Heart right ventricle (tissue), 16 donors: ENCODE measurements around the gene ARL10. TPM values are rescaled to one million over a fixed set of nuclear protein-coding genes. Genes with fewer than 3 reads are reported as not detected.

Source experiments
- ATAC-seq, 8 donors: fragments of 200-7000 bp; cut with Tn5 transposase; one replicate each; pipeline ENCODE4 v1.9.1; 2020; ENCODE audit warnings: mild to moderate bottlenecking in 8 of 8, moderate library complexity in 8 of 8, moderate number of reproducible peaks in 1 of 8
- DNase-seq, 2 donors: peaks; one replicate each; pipeline ENCODE4 v3.0.0-alpha.2; 2020
- H3K27ac ChIP-seq, 10 donors: fragments of 200-600 bp; sonication (generic) in 2 of 10; one replicate each; pipeline versions ENCODE4 v1.5.0 to v1.8.0; 2020 to 2022; ENCODE audit warnings: mild to moderate bottlenecking in 3 of 10
- H3K27me3 ChIP-seq, 7 donors: fragments of 200-600 bp; one replicate each; pipeline ENCODE4 v1.8.0; 2021 to 2022; ENCODE audit warnings: mild to moderate bottlenecking in 2 of 7
- H3K36me3 ChIP-seq, 9 donors: fragments of 200-600 bp; sonication (generic) in 1 of 9; one replicate each; pipeline versions ENCODE4 v1.5.0 to v1.8.0; 2020 to 2022; ENCODE audit warnings: mild to moderate bottlenecking in 2 of 9
- H3K4me1 ChIP-seq, 9 donors: fragments of 200-600 bp; sonication (generic) in 1 of 9; one replicate each; pipeline versions ENCODE4 v1.5.0 to v1.8.0; 2020 to 2022; ENCODE audit warnings: mild to moderate bottlenecking in 4 of 9
- H3K4me3 ChIP-seq, 10 donors: fragments of 200-600 bp; sonication (generic) in 2 of 10; one replicate each; pipeline versions ENCODE4 v1.5.0 to v1.8.0; 2020 to 2022; ENCODE audit warnings: mild to moderate bottlenecking in 7 of 10, moderate library complexity in 2 of 10
- H3K9me3 ChIP-seq, 11 donors: fragments of 200-600 bp in 10 of 11; sonication (generic) in 2 of 11; one replicate each; pipeline versions ENCODE4 v1.5.0 to v1.8.0; 2013 to 2022; ENCODE audit warnings: mild to moderate bottlenecking in 2 of 11, control low read depth in 1 of 11, moderate library complexity in 1 of 11
- CTCF ChIP-seq, 9 donors: fragments of 200-600 bp; sonication (generic) in 2 of 9; IDR thresholded peaks; one replicate each; pipeline versions ENCODE4 v1.5.0 to v1.8.0; 2021 to 2022; ENCODE audit warnings: antibody characterized with exemption in 9 of 9, mild to moderate bottlenecking in 5 of 9, moderate library complexity in 1 of 9
- WGBS, 2 donors: extraction: QIAGEN DNeasy Blood & Tissue Kit; methylation state at CpG; one replicate each; pipeline ENCODE4 v1.1.7; 2013; ENCODE audit warnings: inconsistent platforms in 1 of 2; 5-methylcytosine and 5-hydroxymethylcytosine counted together
- intact Hi-C, 10 donors: fragments of 100-400 bp; cut with DNase I; formaldehyde crosslinking; loops; one replicate each; pipeline versions ENCODE4 v1.11.1 to v1.14.2; 2022
- polyA plus RNA-seq, 2 donors: library from polyadenylated mRNA; stranded (reverse); fragments of 200-250 nt; gene quantifications; one replicate each; pipeline ENCODE4 v1.2.3, GENCODE V29; 2013
- total RNA-seq, 10 donors: library from RNA; stranded (reverse); fragmentation: NEBNext Ultra II Directional in 3 of 10; extraction: Animal tissue kit (Norgen Biotek cat#: 25700) in 3 of 10; gene quantifications; one replicate each; pipeline versions ENCODE4 v1.2.1 to v1.2.4, GENCODE V29; 2021 to 2023
- donor health status: Arrhythmogenic right ventricular cardiomyopathy.
- donor health status: ischemic (EF 13 %, LVEDD 7.1; RV severe dilation, severe dysfunction).
- donor health status: healthy with polysubstance abuse.
- donor health status: DM: no; HTN: yes; CAD: no.
- donor health status: DM: no; HTN: no; CAD: no.
- donor health status: ischemic (EF 25% LVEDD 6.9; RV normal size, moderate dysfunction).
- donor health status: ischemic (EF 25% LVEDD 5.7; RV mildly dilated, moderate dysfunction).
- donor health status: healthy.
- donor health status: DM: yes; HTN: yes; CAD: no.
- donor health status: Ischemic cardiomyopathy.
- donor health status: ischemic (EF 35%, LVEDD 5.7; RV mildly dilated, moderate dysfunction).
- donor health status: nonischemic (EF 11% LVEDD 7.7; RV severe dilation, severe dysfunction).
- donor health status: DM: yes; HTN: yes; CAD: no.
- donor health status: PGD.
- donor health status: ischemic (EF 29% LVEDD 5.4; RV normal size, mild dysfunction).
- donor health status: nonischemic (EF 23%, LVEDD 6.1; RV moderate dilation, normal function).

The ARL10 gene
- total and polyA plus RNA-seq, 12 donors: 1.5 to 12.3 (median 6.7) TPM

- no peaks in the 10 kb centered on the region for H3K9me3 ChIP-seq
- 86 to 93% methylated on average over 4 of the region's 4 CpGs for WGBS, 2 donors
- peaks cover 0 to 59% (median 20%) of the 10 kb centered on the region in 9 donors for H3K36me3 ChIP-seq
- no peaks in the 10 kb centered on the region for H3K27me3 ChIP-seq
- ATAC-seq: no peak
- intact Hi-C loops: no loop called here
- H3K27ac ChIP-seq: peak overlapping the region in 1 of 10 donors; percentile 12
- DNase-seq: no peak
- peaks cover 6 to 59% (median 37%) of the 10 kb centered on the region in 9 donors for H3K4me1 ChIP-seq
- no peak overlapping the region for H3K4me3 ChIP-seq
- no peak for TF ChIP-seq CTCF (IDR thresholded peaks at IDR 0.05)
These were observed 26.2 kb downstream of the ARL10 start for GRCh38 chr5:176391479-176391878.

- no peak overlapping the region for H3K27ac ChIP-seq
- DNase-seq (no peak), ATAC-seq (no peak)
- H3K4me3 ChIP-seq: no peak overlapping the region
- H3K36me3 ChIP-seq: peaks cover 0 to 60% (median 20%) of the 10 kb centered on the region in 9 donors
- TF ChIP-seq CTCF (IDR thresholded peaks at IDR 0.05): no peak
- H3K9me3 ChIP-seq: no peaks in the 10 kb centered on the region
- H3K4me1 ChIP-seq: peaks cover 6 to 56% (median 32%) of the 10 kb centered on the region in 9 donors
- WGBS, 2 donors: 89 to 94% methylated on average over 4 of the region's 4 CpGs
- intact Hi-C loops: no loop called here
- no peaks in the 10 kb centered on the region for H3K27me3 ChIP-seq
These were observed 26.7 kb downstream of the ARL10 start for GRCh38 chr5:176391999-176392398.

GRCh38 chr5:176392526-176392925 is 27.2 kb downstream of the ARL10 start:
- ATAC-seq: no peak
- Histone ChIP-seq H3K36me3 (peaks cover 0 to 62% (median 20%) of the 10 kb centered on the region in 9 donors), H3K27me3 (no peaks in the 10 kb centered on the region), H3K9me3 (no peaks in the 10 kb centered on the region), H3K27ac (no peak overlapping the region), H3K4me3 (no peak overlapping the region), H3K4me1 (peaks cover 2 to 50% (median 27%) of the 10 kb centered on the region in 9 donors)
- intact Hi-C loops: no loop called here
- DNase-seq: no peak
- no peak for TF ChIP-seq CTCF (IDR thresholded peaks at IDR 0.05)
- 90 to 95% methylated on average over 11 of the region's 11 CpGs for WGBS, 2 donors

- H3K27me3 ChIP-seq: no peaks in the 10 kb centered on the region
- H3K4me1 ChIP-seq: peaks cover 0 to 44% (median 19%) of the 10 kb centered on the region in 9 donors
- intact Hi-C loops: no loop called here
- H3K4me3 ChIP-seq: no peak overlapping the region
- no peaks in the 10 kb centered on the region for H3K9me3 ChIP-seq
- 93 to 95% methylated on average over 9 of the region's 9 CpGs for WGBS, 2 donors
- TF ChIP-seq CTCF (IDR thresholded peaks at IDR 0.05): no peak
- DNase-seq: no peak
- no peak for ATAC-seq
- H3K36me3 ChIP-seq: peaks cover 0 to 78% (median 20%) of the 10 kb centered on the region in 9 donors
- H3K27ac ChIP-seq: peak overlapping the region in 7 of 10 donors; percentile 22 to 81 (median 73)
These were observed 28.8 kb downstream of the ARL10 start for GRCh38 chr5:176394096-176394495.
